Muscle layer of colon (tissue), 2 donors: ENCODE results near the gene ZFP3.
"Not testable (repeated sequence)": the region's sequence is repeated elsewhere in the genome, so short reads cannot be mapped to it uniquely, and the experiment has no call there.

Source experiments
- H3K27ac ChIP-seq: one replicate; pipeline ENCODE4 v1.7.0; 2013; ENCODE audit warnings: low read depth, mild to moderate bottlenecking, low read length, moderate library complexity
- H3K27me3 ChIP-seq, 2 donors: one replicate each; pipeline ENCODE4 v1.7.0; 2013; ENCODE audit warnings: low read length in 2 of 2, mild to moderate bottlenecking in 2 of 2; ENCODE audit not compliant: insufficient read depth in 2 of 2, control insufficient read depth in 1 of 2
- H3K36me3 ChIP-seq: one replicate; pipeline ENCODE4 v1.7.0; 2013; ENCODE audit warnings: mild to moderate bottlenecking, low read length; ENCODE audit not compliant: insufficient read depth
- H3K4me1 ChIP-seq: one replicate; pipeline ENCODE4 v1.7.0; 2013; ENCODE audit warnings: mild to moderate bottlenecking, low read length; ENCODE audit not compliant: insufficient read depth
- H3K4me3 ChIP-seq, 2 donors: one replicate each; pipeline ENCODE4 v1.7.0; 2013; ENCODE audit warnings: low read length in 2 of 2, low read depth in 1 of 2, mild to moderate bottlenecking in 1 of 2, moderate library complexity in 1 of 2
- H3K9ac ChIP-seq: one replicate; pipeline ENCODE4 v1.7.0; 2013; ENCODE audit warnings: low read length
- H3K9me3 ChIP-seq: one replicate; pipeline ENCODE4 v1.7.0; 2013; ENCODE audit warnings: mild to moderate bottlenecking, low read length
- donor health status: abdominal sarcoma.
- donor health status: Adenocarcinoma of cecum.

ZFP3 gene

DNA sequence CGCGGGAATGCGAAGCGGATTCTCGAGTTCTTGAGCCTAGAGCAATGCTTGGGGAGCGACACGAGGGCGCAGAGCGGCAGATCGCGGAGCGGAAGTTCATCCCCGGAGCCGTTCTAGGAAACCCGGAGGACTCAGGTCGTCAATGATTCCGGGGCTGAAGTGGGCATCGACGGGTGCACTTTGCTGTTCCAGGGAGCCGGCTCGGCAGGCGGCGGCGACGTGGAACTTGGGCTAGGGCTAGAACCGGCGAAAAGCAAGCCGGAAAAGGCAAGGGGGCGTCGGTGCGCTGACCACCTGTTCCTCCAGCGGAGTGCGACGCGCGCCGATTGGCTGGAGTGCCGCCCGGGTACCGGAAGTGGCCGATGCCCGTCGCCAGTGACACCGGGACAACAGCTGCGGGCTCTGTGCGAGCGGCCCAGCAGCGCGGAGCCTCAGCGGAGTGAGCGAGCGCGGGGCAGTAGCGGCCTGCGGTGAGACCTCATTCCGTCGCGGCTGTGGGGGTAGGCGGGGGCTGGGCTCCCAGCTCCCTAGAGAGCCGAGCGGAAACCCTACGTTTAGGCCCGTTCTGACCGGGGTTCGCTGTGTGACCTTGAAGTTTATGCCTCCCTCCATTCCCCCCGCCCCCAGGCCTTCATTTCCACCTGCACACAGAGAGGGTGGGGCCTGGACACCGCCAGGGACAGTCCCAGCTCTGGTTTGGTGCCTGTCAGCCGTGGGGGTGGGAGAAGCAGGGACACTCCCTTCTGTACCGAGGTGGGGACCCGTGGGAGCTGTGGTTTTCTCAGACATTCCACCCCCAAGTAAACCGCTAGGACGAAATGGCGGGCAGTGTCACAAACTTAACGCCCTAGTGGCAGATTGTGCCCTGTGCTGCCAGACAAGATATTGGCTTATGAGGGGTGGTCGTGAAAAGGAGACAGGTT is at the start of gene ZFP3:
Gene ZFP3 (plus strand): TSS at position 362 of the 923 bp plus-strand sequence. CDS start 13,038 bp downstream, outside the sequence.
- H3K27me3 ChIP-seq: no peaks in the 10 kb centered on the region
- no peaks in the 10 kb centered on the region for H3K36me3 ChIP-seq
- H3K4me1 ChIP-seq: peaks cover 17% of the 10 kb centered on the region
- no peaks in the 10 kb centered on the region for H3K9me3 ChIP-seq
- H3K27ac ChIP-seq: peak within 1 kb of the TSS; percentile 96
- H3K9ac ChIP-seq: peak within 1 kb of the TSS; percentile 96
- H3K4me3 ChIP-seq: peak within 1 kb of the TSS; percentile 91 to 96

DNA sequence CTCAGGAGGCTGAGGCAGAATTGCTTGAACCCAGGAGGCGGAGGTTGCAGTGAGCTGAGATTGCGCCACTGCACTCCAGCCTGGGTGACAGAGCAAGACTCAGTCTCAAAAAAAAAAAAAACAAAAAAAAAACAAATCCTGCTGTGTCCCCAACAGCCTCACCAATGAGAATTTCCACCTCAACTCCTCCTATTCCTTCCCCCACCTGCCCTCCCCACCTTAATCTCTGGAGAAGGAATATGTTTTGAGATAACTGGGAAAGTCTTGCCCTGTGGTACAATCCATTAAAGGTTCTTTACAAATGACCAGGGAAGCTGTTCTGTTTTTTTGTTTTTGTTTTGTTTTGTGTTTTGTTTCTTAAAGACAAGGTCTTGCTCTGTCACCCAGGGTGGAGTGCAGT is 48.1 kb upstream of the ZFP3 start:
- not testable (repeated sequence) for H3K27me3 ChIP-seq, H3K4me3 ChIP-seq, H3K9ac ChIP-seq, H3K36me3 ChIP-seq, H3K9me3 ChIP-seq, H3K4me1 ChIP-seq, H3K27ac ChIP-seq

DNA sequence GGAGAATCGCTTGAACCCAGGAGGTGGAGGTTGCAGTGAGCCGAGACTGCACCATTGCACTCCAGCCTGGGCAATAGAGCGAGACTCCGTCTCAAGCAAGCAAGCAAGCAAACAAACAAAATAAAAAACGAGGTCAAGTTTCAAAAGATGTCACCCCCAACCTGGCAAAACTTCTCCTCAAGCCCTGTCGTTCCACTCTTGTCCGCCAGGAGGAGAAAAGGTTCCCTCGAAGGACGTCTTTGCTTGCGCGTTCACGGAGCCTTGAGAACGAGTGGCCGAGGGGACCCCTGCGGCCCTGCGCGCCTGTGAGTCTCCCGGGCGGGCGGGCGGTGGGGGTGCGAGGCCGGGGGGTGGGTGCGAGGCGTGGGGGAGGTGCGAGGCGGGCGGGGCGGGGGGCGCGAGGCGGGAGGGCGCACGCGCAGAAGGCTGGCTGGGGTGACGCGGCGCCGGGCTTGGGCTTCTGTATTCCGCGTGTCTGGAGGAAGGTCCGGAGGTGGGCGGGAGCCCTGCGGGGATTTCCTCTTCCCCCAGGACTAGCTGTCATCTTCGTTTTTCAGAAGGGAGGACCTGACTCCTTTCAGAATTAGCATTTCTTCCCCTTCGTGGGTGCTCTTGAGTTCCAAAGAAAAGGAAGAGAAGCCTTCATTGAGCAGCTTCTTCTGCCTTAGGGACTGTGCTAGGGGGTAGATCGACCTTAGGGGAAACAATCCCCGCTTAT is 46.7 kb upstream of the ZFP3 start:
- Histone ChIP-seq H3K9ac (no peak overlapping the region), H3K9me3 (no peaks in the 10 kb centered on the region), H3K4me3 (peak overlapping the region; percentile 23 to 61), H3K27ac (no peak overlapping the region), H3K27me3 (peaks cover 0 to 5% of the 10 kb centered on the region in 2 donors), H3K4me1 (no peaks in the 10 kb centered on the region), H3K36me3 (no peaks in the 10 kb centered on the region)

DNA sequence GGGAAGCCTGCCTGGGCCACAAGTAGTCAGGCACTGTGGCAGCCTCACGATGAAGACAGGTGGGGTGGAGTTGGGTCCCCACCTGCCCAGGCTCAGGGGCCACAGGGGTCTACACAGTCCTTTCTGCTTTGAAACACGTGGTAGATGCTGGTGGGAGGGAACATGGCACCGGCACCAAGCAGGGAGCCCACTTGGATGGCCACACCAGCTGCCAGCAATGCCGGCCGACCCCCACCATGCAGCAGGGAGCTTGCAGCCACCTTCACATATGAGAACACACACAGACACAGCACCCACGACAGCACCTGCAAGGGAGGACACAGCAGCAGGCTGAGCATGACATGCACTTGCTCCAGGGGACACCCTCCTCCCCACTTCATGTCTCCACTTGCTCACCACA is 45.4 kb upstream of the ZFP3 start:
- no peak overlapping the region for H3K4me3 ChIP-seq
- H3K27ac ChIP-seq: no peak overlapping the region
- no peak overlapping the region for H3K9ac ChIP-seq
- no peaks in the 10 kb centered on the region for H3K9me3 ChIP-seq
- H3K27me3 ChIP-seq: peaks cover 0 to 5% of the 10 kb centered on the region in 2 donors
- no peaks in the 10 kb centered on the region for H3K36me3 ChIP-seq
- no peaks in the 10 kb centered on the region for H3K4me1 ChIP-seq

DNA sequence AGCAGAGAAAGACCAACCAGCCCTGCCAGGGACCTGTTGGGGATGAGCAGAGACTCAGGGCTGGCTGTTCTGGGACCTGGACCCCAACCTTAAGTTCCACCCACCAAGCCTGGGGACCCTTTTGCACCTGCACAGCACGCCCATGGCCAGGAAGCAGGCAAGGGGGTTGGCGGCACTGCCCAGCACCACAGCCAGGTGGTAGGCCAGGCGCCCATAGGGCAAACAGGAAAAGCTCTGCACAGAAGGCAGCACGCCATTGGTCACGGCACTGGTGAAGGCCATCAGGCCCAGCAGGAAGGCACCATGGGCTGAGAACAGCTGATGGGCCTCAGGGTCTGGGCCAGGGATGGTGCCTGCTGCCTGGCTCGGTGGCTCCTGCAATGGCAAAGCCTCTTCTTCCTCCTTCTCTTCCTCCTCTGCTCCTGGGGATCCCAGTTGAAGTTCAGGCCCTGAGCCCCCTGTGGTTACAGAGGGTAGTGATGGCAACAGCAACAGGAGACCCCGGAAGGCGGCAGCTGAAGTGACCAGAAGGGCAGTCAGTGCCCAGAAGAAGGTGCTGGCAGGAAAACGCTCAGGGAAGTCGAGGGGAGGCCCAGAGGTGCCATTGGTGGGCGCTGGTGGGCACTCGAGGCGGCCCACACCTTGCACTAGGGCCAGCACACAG is 44.8 kb upstream of the ZFP3 start:
- no peak overlapping the region for H3K4me3 ChIP-seq
- no peaks in the 10 kb centered on the region for H3K4me1 ChIP-seq
- H3K9me3 ChIP-seq: no peaks in the 10 kb centered on the region
- peaks cover 0 to 5% of the 10 kb centered on the region in 2 donors for H3K27me3 ChIP-seq
- no peaks in the 10 kb centered on the region for H3K36me3 ChIP-seq
- no peak overlapping the region for H3K9ac ChIP-seq
- H3K27ac ChIP-seq: no peak overlapping the region

DNA sequence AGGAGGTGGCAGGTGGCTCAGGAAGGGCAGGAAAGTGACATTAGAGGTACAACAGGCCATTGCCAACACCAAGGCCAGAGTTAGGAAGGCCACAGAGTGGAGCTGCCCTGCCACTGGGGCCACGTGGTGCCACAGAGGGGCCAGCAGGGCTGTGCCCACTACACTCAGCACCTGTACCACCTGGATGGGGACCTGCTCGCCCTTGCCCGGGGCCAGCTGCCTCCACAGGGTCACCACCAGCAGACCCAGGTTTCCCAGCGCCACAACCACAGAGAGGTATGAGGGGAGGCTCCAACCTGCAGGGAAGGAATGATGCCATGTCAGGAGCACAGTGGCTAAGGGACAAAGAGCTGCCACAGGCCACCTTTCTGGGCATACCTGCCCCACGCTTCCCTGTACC is 44.2 kb upstream of the ZFP3 start:
- Histone ChIP-seq H3K4me3 (no peak overlapping the region), H3K9me3 (no peaks in the 10 kb centered on the region), H3K9ac (no peak overlapping the region), H3K27ac (no peak overlapping the region), H3K36me3 (no peaks in the 10 kb centered on the region), H3K27me3 (peaks cover 0 to 5% of the 10 kb centered on the region in 2 donors), H3K4me1 (no peaks in the 10 kb centered on the region)

DNA sequence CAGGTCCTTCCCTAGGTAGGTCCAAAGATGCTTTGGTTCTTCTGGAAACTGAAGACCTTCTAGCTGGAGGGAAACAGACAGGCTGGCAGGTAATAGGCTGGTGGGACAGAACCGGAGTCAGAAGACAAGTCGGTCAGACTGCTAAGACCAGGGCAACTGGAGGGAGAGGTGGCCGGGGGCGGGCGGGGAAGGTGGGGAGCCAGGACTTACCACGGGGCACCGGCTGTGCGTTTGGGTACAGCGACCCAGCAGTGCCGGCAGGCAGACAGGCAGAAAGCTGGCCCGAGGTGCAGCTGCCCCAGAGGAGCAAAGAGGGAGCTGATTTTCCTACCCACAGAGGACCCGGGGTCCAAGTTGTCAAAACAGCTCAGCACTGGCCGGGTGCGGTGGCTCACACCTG is 43.6 kb upstream of the ZFP3 start:
- H3K27ac ChIP-seq: no peak overlapping the region
- H3K36me3 ChIP-seq: no peaks in the 10 kb centered on the region
- H3K4me3 ChIP-seq: no peak overlapping the region
- peaks cover 0 to 5% of the 10 kb centered on the region in 2 donors for H3K27me3 ChIP-seq
- no peaks in the 10 kb centered on the region for H3K9me3 ChIP-seq
- H3K4me1 ChIP-seq: no peaks in the 10 kb centered on the region
- H3K9ac ChIP-seq: no peak overlapping the region

DNA sequence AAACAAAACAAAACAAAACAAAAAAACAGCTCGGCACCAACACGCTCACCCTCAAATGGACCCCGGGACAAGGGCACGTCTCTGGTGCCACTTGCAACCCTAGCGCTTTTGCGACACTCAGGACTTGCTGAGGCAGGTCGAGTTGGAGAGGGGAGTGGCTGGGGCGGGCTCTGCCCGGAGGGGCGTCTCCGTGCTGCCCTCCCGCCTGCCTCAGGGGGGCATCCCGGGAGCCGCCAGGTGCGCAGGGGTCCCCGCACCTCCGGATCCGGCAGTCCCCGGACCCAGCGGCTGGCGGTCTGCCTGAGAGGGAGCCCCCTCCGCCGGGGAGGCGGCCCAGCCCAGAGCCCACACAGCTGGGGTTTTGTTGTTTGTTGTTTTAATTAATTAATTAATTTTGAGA is 43.0 kb upstream of the ZFP3 start, which contains the start of gene SLC52A1:
Gene SLC52A1 (minus strand): TSS at position 112 of the 400 bp plus-strand sequence. CDS start 820 bp downstream, outside the sequence.
- H3K9ac ChIP-seq: no peak within 1 kb of the TSS
- peaks cover 0 to 5% of the 10 kb centered on the region in 2 donors for H3K27me3 ChIP-seq
- H3K9me3 ChIP-seq: no peaks in the 10 kb centered on the region
- H3K36me3 ChIP-seq: no peaks in the 10 kb centered on the region
- no peaks in the 10 kb centered on the region for H3K4me1 ChIP-seq
- no peak within 1 kb of the TSS for H3K4me3 ChIP-seq
- no peak within 1 kb of the TSS for H3K27ac ChIP-seq

DNA sequence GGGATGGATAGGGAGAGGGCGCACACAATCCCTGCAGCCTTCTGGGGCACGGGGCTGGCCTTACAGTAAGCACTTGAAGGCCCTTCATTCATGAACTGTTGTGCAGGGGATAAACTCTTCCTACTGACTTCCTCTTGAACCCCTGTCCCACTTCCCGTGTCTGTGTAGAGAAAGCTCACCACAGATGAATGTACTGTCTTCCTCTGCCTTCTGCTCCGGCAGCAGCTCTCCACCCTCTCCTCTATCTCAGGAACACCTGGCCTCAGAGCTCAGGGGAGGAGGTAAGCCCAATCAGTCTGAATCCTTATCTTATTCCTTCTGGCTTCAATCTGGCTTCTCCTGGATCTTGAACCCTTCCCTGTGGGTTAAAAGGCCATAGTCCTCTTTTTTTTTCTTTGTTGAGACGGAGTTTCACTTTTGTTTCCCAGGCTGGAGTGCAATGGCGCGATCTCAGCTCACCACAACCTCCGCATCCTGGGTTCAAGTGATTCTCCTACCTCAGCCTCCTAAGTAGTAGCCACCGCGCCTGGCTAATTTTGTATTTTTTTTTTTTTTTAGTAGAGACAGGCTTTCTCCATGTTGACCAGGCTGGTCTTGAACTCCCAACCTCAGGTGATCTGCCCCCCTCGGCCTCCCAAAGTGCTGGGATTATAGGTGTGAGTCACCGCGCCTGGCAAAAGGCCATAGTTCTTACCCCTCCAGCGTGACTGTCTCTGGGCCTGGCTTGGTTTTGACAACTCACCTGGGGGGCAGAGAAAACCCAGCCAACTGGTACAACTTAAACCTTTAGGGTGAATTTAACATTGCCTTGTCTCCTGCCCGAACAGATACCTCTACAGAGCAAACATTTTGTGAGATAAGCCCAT is 35.9 kb upstream of the ZFP3 start:
- H3K4me1 ChIP-seq: no peaks in the 10 kb centered on the region
- no peaks in the 10 kb centered on the region for H3K9me3 ChIP-seq
- no peaks in the 10 kb centered on the region for H3K36me3 ChIP-seq
- H3K27me3 ChIP-seq: no peaks in the 10 kb centered on the region
- H3K9ac ChIP-seq: no peak overlapping the region
- no peak overlapping the region for H3K27ac ChIP-seq
- no peak overlapping the region for H3K4me3 ChIP-seq

DNA sequence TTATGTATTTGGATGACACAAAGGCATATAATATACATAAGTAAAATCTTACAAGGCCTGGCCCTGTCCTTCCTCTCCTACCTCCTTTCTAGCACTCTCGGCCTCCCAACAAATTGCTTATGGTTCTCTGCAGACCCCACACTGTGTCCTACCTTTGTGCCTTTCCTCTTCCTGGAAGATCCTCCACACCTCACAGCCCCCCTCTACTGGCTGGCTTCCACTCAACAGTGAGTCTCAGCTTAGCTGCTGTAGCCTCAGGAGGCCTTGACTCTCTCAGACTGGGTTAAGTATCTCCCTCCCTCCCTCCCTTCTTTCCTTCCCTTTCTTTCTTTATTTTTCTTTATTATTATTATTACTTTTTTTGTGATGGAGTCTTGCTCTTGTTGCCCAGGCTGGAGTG is 34.7 kb upstream of the ZFP3 start:
- H3K9ac ChIP-seq: no peak overlapping the region
- no peaks in the 10 kb centered on the region for H3K4me1 ChIP-seq
- H3K4me3 ChIP-seq: no peak overlapping the region
- H3K27ac ChIP-seq: no peak overlapping the region
- H3K27me3 ChIP-seq: no peaks in the 10 kb centered on the region
- no peaks in the 10 kb centered on the region for H3K9me3 ChIP-seq
- H3K36me3 ChIP-seq: no peaks in the 10 kb centered on the region
